ENCODE results near the gene EDRF1.

The EDRF1 gene

GRCh38 chr10:125687507-125688185, 31.9 kb upstream of the EDRF1 start:
- TF ChIP-seq EZH2phosphoT487 (IDR thresholded peaks at IDR 0.05; ENCODE audit: borderline replicate concordance, low read length) = no peak
- TF ChIP-seq CTCF (IDR thresholded peaks at IDR 0.05; ENCODE audit: low read depth, low read length, poor library complexity, severe bottlenecking) = no peak
- Histone ChIP-seq H3K4me3 (ENCODE audit: low read length) (no peak overlapping the region), H3K79me2 (ENCODE audit: control insufficient read depth, low read length) (no peaks in the 10 kb centered on the region), H3K27me3 (ENCODE audit: control insufficient read depth, low read length) (peaks cover 3% of the 10 kb centered on the region; the same call in 1 of the 2 replicates), H3K4me1 (ENCODE audit: control insufficient read depth, low read length) (peaks cover 9% of the 10 kb centered on the region), H3K9me2 (replicated peaks; ENCODE audit: control insufficient read depth, low read length) (no peaks in the 10 kb centered on the region), H4K20me1 (ENCODE audit: control insufficient read depth, insufficient read depth, low read depth, low read length) (no peaks in the 10 kb centered on the region), H3K36me3 (ENCODE audit: control insufficient read depth, low read length) (no peaks in the 10 kb centered on the region), H3F3A (ENCODE audit: control insufficient read depth, insufficient read depth) (no peaks in the 10 kb centered on the region), H3K4me2 (ENCODE audit: low read length) (no peak overlapping the region), H3K9me3 (ENCODE audit: control insufficient read depth, insufficient read depth, low read length) (no peaks in the 10 kb centered on the region), H3K27ac (ENCODE audit: low read depth, low read length) (no peak overlapping the region)

GRCh38 chr10:125689955-125690569, 29.4 kb upstream of the EDRF1 start:
- peaks cover 13% of the 10 kb centered on the region for H3K4me1 ChIP-seq (ENCODE audit: control insufficient read depth, low read length)
- H3K9me3 ChIP-seq (ENCODE audit: control insufficient read depth, insufficient read depth, low read length) = no peaks in the 10 kb centered on the region
- H3K27ac ChIP-seq (ENCODE audit: low read depth, low read length) = no peak overlapping the region
- no peaks in the 10 kb centered on the region for H3K36me3 ChIP-seq (ENCODE audit: control insufficient read depth, low read length)
- no peak overlapping the region for H3K4me2 ChIP-seq (ENCODE audit: low read length)
- peaks cover 3% of the 10 kb centered on the region; the same call in 1 of the 2 replicates for H3K27me3 ChIP-seq (ENCODE audit: control insufficient read depth, low read length)
- no peaks in the 10 kb centered on the region for H3K9me2 ChIP-seq (replicated peaks; ENCODE audit: control insufficient read depth, low read length)
- H4K20me1 ChIP-seq (ENCODE audit: control insufficient read depth, insufficient read depth, low read depth, low read length) = no peaks in the 10 kb centered on the region
- no peak overlapping the region for H3K4me3 ChIP-seq (ENCODE audit: low read length)
- no peaks in the 10 kb centered on the region for H3F3A ChIP-seq (ENCODE audit: control insufficient read depth, insufficient read depth)
- TF ChIP-seq EZH2phosphoT487 (IDR thresholded peaks at IDR 0.05; ENCODE audit: borderline replicate concordance, low read length) (no peak), CTCF (IDR thresholded peaks at IDR 0.05; ENCODE audit: low read depth, low read length, poor library complexity, severe bottlenecking) (no peak)
- no peaks in the 10 kb centered on the region for H3K79me2 ChIP-seq (ENCODE audit: control insufficient read depth, low read length)

GRCh38 chr10:125691160-125691981, 28.1 kb upstream of the EDRF1 start:
- Histone ChIP-seq H4K20me1 (ENCODE audit: control insufficient read depth, insufficient read depth, low read depth, low read length) (no peaks in the 10 kb centered on the region), H3K79me2 (ENCODE audit: control insufficient read depth, low read length) (no peaks in the 10 kb centered on the region), H3K4me1 (ENCODE audit: control insufficient read depth, low read length) (peaks cover 13% of the 10 kb centered on the region), H3K4me2 (ENCODE audit: low read length) (no peak overlapping the region), H3K9me3 (ENCODE audit: control insufficient read depth, insufficient read depth, low read length) (no peaks in the 10 kb centered on the region), H3K27me3 (ENCODE audit: control insufficient read depth, low read length) (peaks cover 3% of the 10 kb centered on the region; the same call in 1 of the 2 replicates), H3F3A (ENCODE audit: control insufficient read depth, insufficient read depth) (no peaks in the 10 kb centered on the region), H3K4me3 (ENCODE audit: low read length) (no peak overlapping the region), H3K9me2 (replicated peaks; ENCODE audit: control insufficient read depth, low read length) (no peaks in the 10 kb centered on the region), H3K27ac (ENCODE audit: low read depth, low read length) (no peak overlapping the region), H3K36me3 (ENCODE audit: control insufficient read depth, low read length) (no peaks in the 10 kb centered on the region)
- TF ChIP-seq EZH2phosphoT487 (IDR thresholded peaks at IDR 0.05; ENCODE audit: borderline replicate concordance, low read length) = no peak
- no peak for TF ChIP-seq CTCF (IDR thresholded peaks at IDR 0.05; ENCODE audit: low read depth, low read length, poor library complexity, severe bottlenecking)

All from DOHH2 (cell line).